Trophoblast cell (in vitro differentiated cells and primary cell): ENCODE data around the gene KCNK10.

ENCODE experiments used
- DNase-seq, 2 donors: peaks; one replicate each; pipeline ENCODE4 v3.0.0-alpha.2; 2016
- H2AFZ ChIP-seq: 2 replicates; pipeline ENCODE4 v1.6.1; 2013; ENCODE audit warnings: low read length, moderate library complexity, mild to moderate bottlenecking; ENCODE audit not compliant: insufficient read depth, poor library complexity
- H2AK5ac ChIP-seq: 2 replicates; pipeline ENCODE4 v1.6.1; 2013; ENCODE audit warnings: mild to moderate bottlenecking, low read length
- H2BK120ac ChIP-seq: 2 replicates; pipeline ENCODE4 v1.6.1; 2013; ENCODE audit warnings: low read length, mild to moderate bottlenecking, moderate library complexity; ENCODE audit not compliant: insufficient read depth, poor library complexity
- H2BK12ac ChIP-seq: 2 replicates; pipeline ENCODE4 v1.6.1; 2013; ENCODE audit warnings: mild to moderate bottlenecking, low read length, moderate library complexity
- H2BK5ac ChIP-seq: 2 replicates; pipeline ENCODE4 v1.6.1; 2013; ENCODE audit warnings: low read length, low read depth, moderate library complexity, mild to moderate bottlenecking; ENCODE audit not compliant: poor library complexity
- H3K14ac ChIP-seq: 2 replicates; pipeline ENCODE4 v1.6.1; 2013; ENCODE audit warnings: mild to moderate bottlenecking, low read length
- H3K18ac ChIP-seq: 2 replicates; pipeline ENCODE4 v1.6.1; 2013; ENCODE audit warnings: mild to moderate bottlenecking, low read length
- H3K23ac ChIP-seq: 2 replicates; pipeline ENCODE4 v1.6.1; 2013; ENCODE audit warnings: low read length
- H3K27ac ChIP-seq: 2 replicates; pipeline ENCODE4 v1.5.1; 2013; ENCODE audit warnings: low read depth, mild to moderate bottlenecking, inconsistent platforms, low read length, moderate library complexity
- H3K27me3 ChIP-seq: 2 replicates; pipeline ENCODE4 v1.6.1; 2013; ENCODE audit warnings: inconsistent platforms, mild to moderate bottlenecking, low read length, moderate library complexity; ENCODE audit not compliant: insufficient read depth
- H3K36me3 ChIP-seq, 2 experiments: 1 replicate in 1 of 2; 2 replicates in 1 of 2; pipeline ENCODE4 v1.6.1; 2013; ENCODE audit warnings: low read length in 2 of 2, mild to moderate bottlenecking in 2 of 2, moderate library complexity in 1 of 2; ENCODE audit not compliant: insufficient read depth in 2 of 2, control insufficient read depth in 1 of 2
- H3K4ac ChIP-seq: 2 replicates; pipeline ENCODE4 v1.6.1; 2013; ENCODE audit warnings: low read depth, mild to moderate bottlenecking, low read length, moderate library complexity
- H3K4me1 ChIP-seq, 2 experiments: 1 replicate in 1 of 2; 2 replicates in 1 of 2; pipeline ENCODE4 v1.6.1; 2013; ENCODE audit warnings: low read length in 2 of 2, mild to moderate bottlenecking in 2 of 2, moderate library complexity in 1 of 2; ENCODE audit not compliant: insufficient read depth in 2 of 2, control insufficient read depth in 1 of 2
- H3K4me2 ChIP-seq: 2 replicates; pipeline ENCODE4 v1.6.1; 2013; ENCODE audit warnings: inconsistent platforms, mild to moderate bottlenecking, low read length, moderate library complexity
- H3K4me3 ChIP-seq: 2 replicates; pipeline ENCODE4 v1.5.1; 2013; ENCODE audit warnings: mild to moderate bottlenecking, low read depth, low read length, inconsistent platforms
- H3K79me1 ChIP-seq: one replicate; pipeline ENCODE4 v1.6.1; 2013; ENCODE audit warnings: low read length
- H3K79me2 ChIP-seq: 2 replicates; pipeline ENCODE4 v1.6.1; 2013; ENCODE audit warnings: low read length, mild to moderate bottlenecking; ENCODE audit not compliant: control insufficient read depth, insufficient read depth, poor library complexity
- H3K9ac ChIP-seq: 2 replicates; pipeline ENCODE4 v1.6.1; 2013; ENCODE audit warnings: mild to moderate bottlenecking, low read length
- H3K9me3 ChIP-seq: 2 replicates; pipeline ENCODE4 v1.6.1; 2013; ENCODE audit warnings: low read depth, mild to moderate bottlenecking, control low read depth, inconsistent platforms, low read length; ENCODE audit not compliant: insufficient read depth
- H4K12ac ChIP-seq: 2 replicates; pipeline ENCODE4 v1.6.1; 2013; ENCODE audit warnings: low read depth, mild to moderate bottlenecking, low read length, moderate library complexity
- H4K8ac ChIP-seq: 2 replicates; pipeline ENCODE4 v1.6.1; 2013; ENCODE audit warnings: low read depth, mild to moderate bottlenecking, low read length, moderate library complexity
- H4K91ac ChIP-seq: one replicate; pipeline ENCODE4 v1.6.1; 2013; ENCODE audit warnings: low read depth, mild to moderate bottlenecking, low read length, moderate library complexity
- WGBS: extraction: QIAGEN DNeasy Blood & Tissue Kit; methylation state at CpG from one replicate; pipeline ENCODE4 v1.1.7; 2013; ENCODE audit warnings: missing lambda C conversion rate; ENCODE audit not compliant: insufficient read length, insufficient coverage; ENCODE audit errors: extremely low coverage; 5-methylcytosine and 5-hydroxymethylcytosine counted together

Gene KCNK10

GRCh38 chr14:88348546-88348945 lies 25.5 kb upstream of the KCNK10 start:
- Histone ChIP-seq H3K9me3 (no peaks in the 10 kb centered on the region), H3K27me3 (no peaks in the 10 kb centered on the region), H3K79me2 (no peaks in the 10 kb centered on the region), H3K14ac (no peak overlapping the region), H3K4me1 (no peaks in the 10 kb centered on the region), H2AK5ac (no peak overlapping the region), H3K23ac (no peak overlapping the region), H4K8ac (no peak overlapping the region), H3K18ac (no peak overlapping the region), H3K36me3 (no peaks in the 10 kb centered on the region), H4K91ac (no peak overlapping the region), H3K4ac (no peak overlapping the region), H4K12ac (no peak overlapping the region), H3K4me3 (no peak overlapping the region), H3K9ac (no peak overlapping the region), H2BK120ac (no peak overlapping the region), H2BK5ac (no peak overlapping the region), H3K27ac (no peak overlapping the region), H3K79me1 (no peaks in the 10 kb centered on the region), H2BK12ac (no peak overlapping the region), H2AFZ (no peak overlapping the region), H3K4me2 (no peak overlapping the region)
- WGBS: no CpG with 5 or more reads among the region's 3 CpGs
- no peak for DNase-seq

DNA sequence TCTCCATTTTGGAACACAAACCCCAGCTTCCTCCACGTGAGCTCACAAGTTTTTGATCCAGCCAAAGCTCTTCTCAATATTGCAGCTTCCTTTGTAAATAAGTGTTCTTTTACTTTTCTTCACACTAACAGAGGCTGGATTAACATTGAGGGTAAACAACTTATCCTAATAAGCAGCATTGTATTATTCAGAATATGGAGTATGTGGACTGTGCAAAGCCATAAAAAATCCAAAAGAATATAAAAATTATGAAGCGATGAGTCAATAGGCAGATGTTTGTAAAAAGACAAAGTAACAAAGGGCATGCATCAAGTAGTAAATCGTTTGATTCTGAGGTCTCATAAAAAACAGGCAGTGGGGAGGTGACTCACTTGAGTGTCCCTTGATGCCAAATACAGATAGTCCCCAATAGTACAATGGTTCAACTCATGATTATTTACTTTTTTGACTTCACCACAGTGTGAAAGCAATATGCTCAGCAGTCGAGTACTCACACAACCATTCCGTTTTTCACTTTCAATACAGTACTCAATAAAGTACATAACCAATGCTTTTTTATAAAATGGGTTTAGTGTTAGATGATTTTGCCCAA lies 23.1 kb upstream of the KCNK10 start:
- H3K4me1 ChIP-seq: no peaks in the 10 kb centered on the region
- DNase-seq: no peak
- H2AFZ ChIP-seq: no peak overlapping the region
- no peak overlapping the region for H2BK120ac ChIP-seq
- H3K4me3 ChIP-seq: no peak overlapping the region
- no peaks in the 10 kb centered on the region for H3K36me3 ChIP-seq
- no peaks in the 10 kb centered on the region for H3K79me2 ChIP-seq
- H3K4ac ChIP-seq: no peak overlapping the region
- no peak overlapping the region for H4K12ac ChIP-seq
- H3K23ac ChIP-seq: no peak overlapping the region
- H3K79me1 ChIP-seq: no peaks in the 10 kb centered on the region
- no peak overlapping the region for H2BK12ac ChIP-seq
- WGBS: no CpG with 5 or more reads among the region's 5 CpGs
- no peak overlapping the region for H4K91ac ChIP-seq
- no peak overlapping the region for H2AK5ac ChIP-seq
- H3K18ac ChIP-seq: no peak overlapping the region
- H3K14ac ChIP-seq: no peak overlapping the region
- H3K27ac ChIP-seq: no peak overlapping the region
- H4K8ac ChIP-seq: no peak overlapping the region
- no peak overlapping the region for H3K9ac ChIP-seq
- no peaks in the 10 kb centered on the region for H3K9me3 ChIP-seq
- H2BK5ac ChIP-seq: no peak overlapping the region
- H3K4me2 ChIP-seq: no peak overlapping the region
- H3K27me3 ChIP-seq: no peaks in the 10 kb centered on the region

DNA sequence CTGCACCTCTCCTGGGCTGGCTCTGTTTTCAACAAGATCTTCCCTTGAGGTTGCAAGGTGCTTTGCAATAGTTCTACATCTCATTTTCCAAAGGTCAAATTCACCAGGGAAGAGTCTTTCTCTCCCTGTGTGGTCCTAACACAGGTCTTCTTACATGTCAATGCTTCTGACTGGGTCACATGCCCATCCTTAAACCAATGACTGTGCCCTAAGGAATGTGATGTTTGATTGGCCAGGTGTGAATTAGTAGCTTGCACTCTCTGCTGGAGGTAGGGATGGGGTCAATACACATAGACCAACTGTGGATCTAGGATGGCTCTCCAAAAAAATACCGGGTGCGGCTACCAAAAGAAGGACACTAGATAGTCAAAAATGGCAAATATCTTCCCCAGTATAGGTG lies 19.9 kb upstream of the KCNK10 start:
- no peak overlapping the region for H4K8ac ChIP-seq
- no peak for DNase-seq
- no peaks in the 10 kb centered on the region for H3K36me3 ChIP-seq
- H3K9ac ChIP-seq: no peak overlapping the region
- H3K4me1 ChIP-seq: no peaks in the 10 kb centered on the region
- WGBS: no CpG with 5 or more reads among the region's 2 CpGs
- H2BK12ac ChIP-seq: no peak overlapping the region
- H2BK120ac ChIP-seq: no peak overlapping the region
- no peak overlapping the region for H3K14ac ChIP-seq
- no peaks in the 10 kb centered on the region for H3K27me3 ChIP-seq
- no peaks in the 10 kb centered on the region for H3K9me3 ChIP-seq
- no peak overlapping the region for H4K12ac ChIP-seq
- no peak overlapping the region for H3K4me2 ChIP-seq
- no peak overlapping the region for H3K4ac ChIP-seq
- H3K18ac ChIP-seq: no peak overlapping the region
- H2AFZ ChIP-seq: no peak overlapping the region
- no peak overlapping the region for H3K23ac ChIP-seq
- no peak overlapping the region for H3K4me3 ChIP-seq
- no peaks in the 10 kb centered on the region for H3K79me2 ChIP-seq
- H2AK5ac ChIP-seq: no peak overlapping the region
- no peaks in the 10 kb centered on the region for H3K79me1 ChIP-seq
- H2BK5ac ChIP-seq: no peak overlapping the region
- no peak overlapping the region for H3K27ac ChIP-seq
- no peak overlapping the region for H4K91ac ChIP-seq

DNA sequence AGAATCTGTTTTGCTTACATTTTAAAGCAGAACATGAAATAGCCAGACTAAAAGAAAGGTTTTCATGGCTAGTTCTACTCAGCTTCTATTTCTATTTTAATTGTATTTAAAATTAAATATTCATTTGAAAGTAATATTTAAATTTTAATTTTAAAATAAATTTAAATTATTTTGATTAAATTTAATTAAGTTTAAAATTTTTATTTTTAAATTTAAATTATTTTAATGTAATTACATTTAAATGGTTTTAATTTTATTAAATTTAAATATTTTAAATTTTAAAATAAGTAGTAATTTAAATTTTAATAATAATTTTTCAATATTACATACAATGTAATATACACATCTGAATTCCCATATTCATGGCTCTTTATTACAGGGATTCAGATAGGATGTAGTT lies 17.3 kb upstream of the KCNK10 start:
- H2BK5ac ChIP-seq: no peak overlapping the region
- no peak overlapping the region for H2AK5ac ChIP-seq
- H3K27ac ChIP-seq: no peak overlapping the region
- no peaks in the 10 kb centered on the region for H3K9me3 ChIP-seq
- H2BK12ac ChIP-seq: no peak overlapping the region
- no peak overlapping the region for H3K4me3 ChIP-seq
- no peak overlapping the region for H3K9ac ChIP-seq
- H2BK120ac ChIP-seq: no peak overlapping the region
- H3K36me3 ChIP-seq: no peaks in the 10 kb centered on the region
- H3K18ac ChIP-seq: no peak overlapping the region
- no peak overlapping the region for H3K4me2 ChIP-seq
- no peak overlapping the region for H3K23ac ChIP-seq
- no peak overlapping the region for H4K12ac ChIP-seq
- H4K91ac ChIP-seq: no peak overlapping the region
- H3K4ac ChIP-seq: no peak overlapping the region
- H3K4me1 ChIP-seq: no peaks in the 10 kb centered on the region
- H2AFZ ChIP-seq: no peak overlapping the region
- H3K14ac ChIP-seq: no peak overlapping the region
- H4K8ac ChIP-seq: no peak overlapping the region
- H3K79me1 ChIP-seq: no peaks in the 10 kb centered on the region
- no peak for DNase-seq
- no peaks in the 10 kb centered on the region for H3K27me3 ChIP-seq
- no peaks in the 10 kb centered on the region for H3K79me2 ChIP-seq
